NCI-H2029 treated with DMSO at 0.1 percent for 48 hours (cell line): ENCODE measurements around the gene PRR5L.

ENCODE experiments used
- DNase-seq: peaks from one replicate; lab custom pipeline; 2025; lab: John Stamatoyannopoulos, UW

PRR5L gene

DNA sequence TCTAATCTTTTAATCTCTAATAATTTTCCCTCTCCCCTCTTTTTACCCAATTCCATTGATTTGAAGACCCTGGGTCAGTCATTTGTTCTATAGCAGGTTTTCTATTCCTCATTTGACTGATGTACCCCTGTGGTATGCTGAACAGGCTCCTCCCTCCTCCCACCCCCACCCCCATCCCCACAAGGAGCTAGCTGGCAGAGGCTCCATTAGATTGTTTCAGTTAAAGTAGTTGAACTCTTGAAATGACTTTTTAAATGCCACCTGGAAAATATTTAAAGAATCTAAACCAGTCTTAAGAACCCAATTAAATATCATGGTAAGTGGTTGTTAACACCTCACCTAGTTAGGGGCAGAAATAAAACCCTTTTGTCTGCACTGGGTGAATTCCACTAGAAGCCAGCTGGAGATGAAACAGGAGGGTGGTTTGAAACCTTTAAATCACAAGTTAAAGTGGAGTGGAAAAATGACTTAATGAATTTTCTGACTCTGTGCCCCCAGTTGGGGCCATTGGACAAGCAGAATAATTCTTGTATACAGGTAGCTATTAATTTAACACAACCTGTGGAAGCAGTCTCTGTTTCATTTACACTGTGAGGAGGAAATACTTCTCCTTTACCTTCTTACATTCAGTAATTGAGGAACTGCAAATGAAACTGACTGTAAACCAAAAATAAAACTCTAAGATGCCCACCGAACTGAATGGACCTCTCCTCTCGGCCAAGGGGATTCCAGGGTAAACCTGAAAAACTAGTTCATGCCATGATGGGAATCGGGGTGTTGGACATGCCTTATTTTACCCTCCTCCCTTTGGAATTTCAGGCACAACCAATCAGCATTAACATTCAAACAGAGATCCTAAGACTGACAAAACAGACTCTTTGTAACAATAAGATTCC is 30.7 kb downstream of the PRR5L start:
- no peak for DNase-seq

DNA sequence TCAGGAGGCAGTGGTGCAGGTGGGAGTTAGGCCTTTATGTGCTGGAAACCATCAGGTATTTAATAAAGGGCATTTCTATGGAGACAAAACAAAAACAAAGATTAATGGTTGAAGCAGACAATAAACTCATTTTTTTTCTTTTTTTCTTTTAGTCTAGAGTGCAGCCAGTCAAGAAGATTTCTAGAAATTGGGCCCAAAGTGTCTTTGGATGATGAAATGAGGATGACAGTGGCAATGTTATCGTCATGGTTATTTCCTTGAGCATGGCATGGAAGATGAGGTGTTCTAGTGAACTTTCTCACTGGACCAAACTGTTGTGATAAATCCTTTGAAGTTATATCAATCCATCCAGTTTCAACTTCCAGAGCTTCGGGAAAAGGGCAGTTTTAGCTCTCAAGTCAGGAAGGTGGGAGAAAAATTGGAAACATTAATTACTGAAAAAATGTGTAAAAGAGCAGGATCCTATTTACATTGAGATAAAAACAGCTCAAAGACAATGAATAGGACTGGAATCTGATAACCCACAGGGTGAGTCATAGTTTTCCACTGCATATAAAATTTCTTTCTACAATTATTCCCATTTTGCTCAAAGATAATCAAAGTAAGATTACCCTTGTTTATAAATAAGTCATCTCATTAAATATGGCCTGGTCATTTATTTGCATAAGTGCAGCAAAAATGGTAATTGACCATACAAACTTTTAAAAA is 33.0 kb downstream of the PRR5L start:
- DNase-seq: no peak

DNA sequence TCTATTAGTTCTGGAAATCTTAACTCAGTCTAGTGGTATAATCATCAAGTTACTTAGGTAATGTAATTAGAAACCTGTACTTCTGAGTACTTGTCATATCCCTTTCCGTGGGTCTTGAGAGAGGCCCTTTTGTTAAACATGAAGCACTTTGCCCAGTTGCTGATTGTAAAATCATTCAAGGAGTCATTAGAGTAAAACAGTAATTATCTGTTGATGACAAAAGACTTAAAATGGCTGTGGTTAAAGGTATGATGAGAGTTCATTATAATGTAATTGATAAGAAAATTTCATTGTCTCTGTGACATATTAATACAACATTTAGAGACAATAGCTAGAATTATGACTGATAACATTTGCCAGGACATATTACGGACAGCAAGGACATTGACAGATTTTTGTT is 34.3 kb downstream of the PRR5L start:
- no peak for DNase-seq

DNA sequence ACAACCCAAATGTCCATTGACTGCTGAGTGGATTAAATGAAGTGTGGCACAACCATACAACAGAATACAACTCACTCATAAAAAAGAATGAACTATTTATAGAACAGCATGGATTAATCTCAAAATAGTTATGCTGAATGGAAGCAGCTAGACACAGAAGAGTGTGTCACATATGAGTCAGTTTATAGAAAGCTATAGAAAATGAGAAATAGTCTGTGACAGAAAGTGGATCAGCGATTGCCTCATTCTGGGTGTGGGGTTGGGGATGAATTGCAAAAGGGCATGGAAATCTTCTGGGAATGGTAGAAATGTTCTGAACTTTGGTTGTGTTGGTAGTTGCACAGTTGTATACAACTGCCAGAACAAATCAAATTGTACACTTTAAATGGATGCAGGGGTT is 37.4 kb downstream of the PRR5L start:
- no peak for DNase-seq

DNA sequence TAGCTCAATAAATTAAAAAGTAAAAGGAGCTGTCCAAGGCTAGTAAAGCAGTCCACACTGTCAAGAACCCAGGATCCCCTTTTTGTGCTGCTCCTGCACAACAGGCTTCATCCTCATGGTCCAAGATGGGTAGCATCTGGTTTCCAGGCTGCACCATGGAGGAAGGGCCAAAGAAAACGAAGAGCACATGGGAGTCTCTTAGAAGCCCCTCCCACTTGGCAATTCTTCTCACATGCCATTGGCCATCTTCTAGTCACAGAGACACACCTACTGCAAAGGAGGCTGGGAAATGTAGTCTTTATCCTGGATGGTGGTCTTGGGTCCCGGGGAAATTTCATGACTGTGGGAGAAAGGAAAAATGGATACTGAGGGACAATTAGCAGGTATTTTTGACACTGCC is 37.8 kb downstream of the PRR5L start:
- DNase-seq: no peak

DNA sequence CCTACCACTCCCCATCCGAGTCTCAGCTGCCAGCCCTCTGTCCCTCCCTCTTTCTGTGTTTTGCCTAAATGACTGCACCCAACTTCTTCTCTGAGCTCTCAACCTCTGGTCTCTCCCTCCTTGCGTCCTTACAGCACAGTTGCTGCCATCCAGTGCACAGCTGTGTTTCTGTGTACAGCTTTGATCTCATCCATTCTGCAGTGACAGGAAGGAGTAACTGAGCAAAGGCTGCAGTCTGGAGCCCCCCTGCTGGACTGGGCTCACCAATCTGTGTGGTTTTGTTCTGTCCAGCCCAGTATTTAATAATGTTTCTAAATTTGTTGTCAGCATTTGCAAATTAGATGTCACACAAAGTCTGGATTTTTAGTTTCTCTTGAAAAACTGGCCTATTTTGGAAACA is 43.8 kb downstream of the PRR5L start:
- DNase-seq: no peak

DNA sequence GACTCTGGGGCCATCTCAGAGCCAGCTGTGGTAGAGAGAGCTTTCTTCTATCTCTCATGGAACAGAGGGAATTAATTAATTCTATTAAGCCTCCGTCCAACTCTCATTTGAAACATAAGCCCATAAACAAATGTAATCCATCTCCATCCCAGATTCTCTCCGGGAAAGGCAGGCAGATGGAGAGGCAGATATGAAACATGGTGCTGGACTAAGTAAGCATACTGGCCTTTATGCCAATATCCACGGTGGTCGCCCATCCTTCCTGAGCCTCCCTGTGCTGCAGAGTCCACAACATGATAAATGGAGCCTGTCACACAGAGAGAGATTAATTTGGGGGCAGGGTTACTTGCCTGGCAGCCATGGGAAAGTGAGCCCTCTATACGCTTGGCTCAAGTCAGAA is 44.8 kb downstream of the PRR5L start:
- DNase-seq: no peak

DNA sequence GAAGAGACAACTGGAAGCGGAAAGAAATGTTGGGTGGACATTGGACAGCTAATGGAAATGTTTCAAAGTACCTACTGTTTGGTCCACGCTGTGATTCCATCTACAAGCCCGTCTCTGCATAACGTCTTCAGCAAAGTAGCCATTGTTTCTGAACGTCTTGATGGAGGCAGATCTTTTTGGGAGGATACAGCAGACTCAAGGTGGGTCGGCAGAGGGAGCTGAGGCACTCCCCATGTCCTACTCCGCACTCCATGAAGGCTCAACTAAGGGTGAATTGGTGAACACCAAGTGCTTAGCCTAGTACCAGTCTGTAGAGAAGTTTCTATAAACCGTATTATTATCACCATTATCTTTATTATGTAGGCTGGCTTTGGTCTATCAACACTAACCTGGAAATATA is 45.8 kb downstream of the PRR5L start:
- DNase-seq: no peak

DNA sequence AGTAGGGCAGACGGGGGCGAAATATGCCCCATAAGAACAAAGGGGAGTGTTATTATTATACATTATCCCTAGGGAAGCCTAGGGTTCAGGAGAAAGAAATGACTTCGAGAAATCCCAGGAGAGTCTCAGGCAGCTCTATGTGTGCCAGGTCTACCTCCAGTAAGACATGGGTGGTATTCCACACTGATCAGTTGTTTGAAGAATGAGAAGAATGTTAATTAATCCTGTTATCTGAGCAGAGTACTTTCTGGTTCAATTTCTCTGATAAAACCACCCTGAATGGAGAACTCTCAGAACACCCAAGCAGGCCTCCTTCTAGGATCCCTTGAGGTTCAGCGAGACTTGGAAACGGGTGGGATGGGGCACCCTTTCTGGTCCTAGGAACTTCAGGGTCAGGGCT is 46.2 kb downstream of the PRR5L start:
- DNase-seq: no peak

DNA sequence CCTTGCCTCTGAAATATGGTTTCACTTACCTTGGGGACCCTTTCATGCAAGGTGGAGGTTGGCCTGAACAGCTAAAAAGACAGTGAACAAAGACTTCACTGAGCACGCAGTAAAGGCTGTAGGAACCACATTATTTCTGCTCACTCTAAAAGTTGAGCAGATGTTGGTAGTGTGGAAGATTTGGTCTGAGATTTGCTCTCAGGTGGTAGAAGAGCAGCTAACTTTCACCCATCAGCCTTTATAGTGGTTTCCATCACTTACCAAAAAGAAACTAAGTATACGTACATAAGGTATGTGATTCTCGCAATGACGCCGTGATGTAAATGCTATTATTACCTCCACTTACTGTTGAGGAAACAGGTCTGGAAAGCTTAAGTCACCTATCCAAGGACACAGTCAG is 47.3 kb downstream of the PRR5L start:
- no peak for DNase-seq

DNA sequence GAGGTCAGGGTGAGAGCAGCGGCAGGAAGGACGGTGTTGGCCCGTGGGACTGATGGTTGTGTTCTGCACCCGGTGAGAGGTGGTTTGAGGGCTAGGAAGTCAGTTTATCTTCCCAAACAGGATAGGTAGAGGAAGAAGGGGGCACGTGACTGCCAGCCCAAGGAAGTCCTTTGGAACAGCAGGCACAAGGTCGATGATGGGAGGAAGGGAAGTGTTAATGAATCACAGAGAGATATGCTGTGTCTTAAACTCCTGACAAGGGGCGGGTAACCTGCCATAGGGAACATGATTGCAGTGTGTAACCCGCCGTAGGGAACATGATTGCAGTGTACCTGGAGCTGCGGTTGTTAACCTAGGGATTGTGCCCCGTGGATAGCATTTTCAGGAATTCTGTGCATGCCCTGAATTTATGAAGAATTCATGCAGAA is 49.0 kb downstream of the PRR5L start:
- no peak for DNase-seq

DNA sequence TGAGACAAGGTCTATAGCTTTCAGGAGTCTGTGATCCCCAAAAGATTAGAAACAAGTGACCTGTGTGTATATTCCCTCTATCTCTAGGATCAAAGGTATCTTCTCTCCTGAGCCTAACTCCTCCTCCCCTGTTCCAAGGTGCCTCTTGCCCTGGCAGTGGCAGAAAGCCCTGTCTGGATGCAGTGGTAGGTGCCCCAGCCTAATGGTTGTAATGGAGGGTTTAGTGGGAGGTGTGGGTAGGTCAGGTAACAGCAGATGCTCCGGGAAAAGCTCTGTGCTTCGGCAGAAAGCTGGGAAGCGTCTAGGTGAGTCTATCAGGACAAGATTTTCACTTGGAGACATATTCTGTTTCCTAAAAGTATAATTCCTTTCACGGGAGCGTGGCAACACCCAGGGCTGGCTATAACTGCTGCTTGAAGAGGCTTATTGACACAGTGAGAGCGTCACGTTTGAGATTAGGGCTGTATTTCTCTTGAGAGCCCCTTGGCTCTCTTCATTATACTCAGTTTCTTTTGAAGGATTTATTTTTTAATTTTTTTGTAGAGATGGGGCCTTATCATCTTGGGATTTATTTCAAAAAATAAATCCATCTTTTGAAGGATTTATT is 49.5 kb downstream of the PRR5L start:
- no peak for DNase-seq

DNA sequence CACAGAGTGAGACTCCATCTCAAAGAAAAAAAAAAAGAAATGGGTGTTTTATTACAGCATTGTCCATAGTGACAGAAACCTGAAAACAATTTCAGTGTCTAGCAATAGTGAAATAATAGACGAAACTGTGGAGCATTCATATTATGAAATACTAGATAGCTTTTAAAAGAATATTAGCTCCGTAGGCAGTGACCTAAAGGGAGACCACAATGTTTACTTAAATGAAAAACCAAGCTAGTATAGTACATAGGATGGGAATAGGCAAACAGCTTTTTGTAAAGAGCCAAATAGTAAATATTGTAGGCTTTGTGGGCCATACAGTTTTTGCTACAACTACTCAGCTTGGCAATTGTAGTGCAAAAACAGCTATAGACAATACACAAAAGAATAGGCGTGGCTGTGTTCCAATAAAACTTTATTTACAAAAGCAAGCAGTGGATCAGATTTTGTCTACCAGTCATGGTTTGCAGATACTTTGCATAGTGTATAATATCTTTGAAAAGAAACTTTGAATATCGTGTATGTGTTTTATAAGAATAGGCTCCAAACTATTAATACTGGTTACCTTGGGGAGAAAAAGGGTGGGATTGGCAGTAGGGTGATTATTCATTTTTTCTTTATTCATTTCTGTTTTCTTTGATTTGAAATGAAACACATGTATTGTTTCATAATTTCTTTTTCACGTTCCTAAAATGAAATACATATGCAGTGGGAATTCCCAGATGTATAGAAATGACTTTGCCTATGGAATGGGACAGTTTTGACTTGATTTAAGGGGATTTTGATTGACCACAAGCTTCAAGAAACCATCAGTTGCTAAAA is 50.7 kb downstream of the PRR5L start:
- no peak for DNase-seq

DNA sequence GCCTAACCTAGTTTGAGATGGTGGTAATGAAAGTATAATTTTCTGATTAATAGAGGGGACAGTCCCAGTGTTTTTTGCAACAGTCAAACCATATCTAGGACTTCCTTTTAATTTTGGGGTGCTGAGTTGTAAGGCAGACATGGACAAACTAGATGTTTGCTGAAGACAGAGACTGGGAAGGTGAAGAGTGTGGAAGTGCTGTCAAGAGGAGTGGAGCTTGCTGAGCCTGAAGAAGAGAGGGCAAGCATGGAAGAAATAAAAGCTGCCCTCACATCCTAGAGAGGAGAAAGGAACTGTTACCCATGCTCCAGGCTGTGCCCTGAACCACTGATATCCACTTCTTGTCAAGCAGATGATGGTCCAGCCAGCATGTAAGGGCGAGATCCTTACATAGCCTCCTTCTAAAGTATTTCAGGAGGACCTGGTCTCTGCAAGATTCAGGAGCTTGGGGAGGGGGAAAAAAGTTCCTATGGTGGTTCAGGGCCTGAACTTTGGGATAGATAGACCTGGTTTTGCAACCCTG is 51.4 kb downstream of the PRR5L start:
- DNase-seq: no peak

DNA sequence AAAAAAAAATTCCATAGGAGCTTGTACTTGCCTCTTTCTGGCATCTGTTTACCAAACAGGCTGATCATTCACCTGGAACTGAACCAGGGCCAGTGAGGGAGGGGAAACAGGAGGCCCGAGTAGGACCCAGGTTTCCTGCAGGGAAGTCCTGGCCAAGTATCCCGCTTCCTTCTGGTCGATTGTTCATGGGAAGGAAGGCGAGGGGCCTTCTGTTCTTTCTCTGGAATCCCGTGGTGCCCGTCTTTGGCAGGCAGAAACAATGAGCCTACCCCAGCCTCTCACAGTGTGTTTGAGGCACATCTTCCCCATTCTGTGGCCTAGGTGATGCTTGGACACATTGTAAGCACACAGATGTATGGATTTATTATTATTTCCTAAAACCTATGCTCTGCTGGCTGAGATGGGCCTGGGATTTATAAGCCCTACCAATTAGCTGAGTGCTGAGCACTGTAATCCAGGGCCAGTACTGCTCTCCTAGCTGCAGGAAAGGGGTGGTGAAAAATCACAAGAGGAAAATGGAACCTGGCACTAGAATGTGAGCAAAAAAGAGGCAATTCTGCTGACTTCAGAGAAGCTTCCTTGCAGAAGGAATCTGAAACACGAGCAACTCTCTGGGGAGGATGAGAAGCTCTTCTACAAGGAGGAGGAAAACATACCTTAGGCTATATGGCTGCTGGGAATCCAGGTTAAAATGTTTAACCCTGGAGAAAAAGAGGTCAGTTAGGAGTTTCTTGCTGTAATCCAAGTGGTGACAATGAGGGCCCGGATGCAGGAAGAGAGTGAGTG is 53.5 kb downstream of the PRR5L start:
- no peak for DNase-seq

DNA sequence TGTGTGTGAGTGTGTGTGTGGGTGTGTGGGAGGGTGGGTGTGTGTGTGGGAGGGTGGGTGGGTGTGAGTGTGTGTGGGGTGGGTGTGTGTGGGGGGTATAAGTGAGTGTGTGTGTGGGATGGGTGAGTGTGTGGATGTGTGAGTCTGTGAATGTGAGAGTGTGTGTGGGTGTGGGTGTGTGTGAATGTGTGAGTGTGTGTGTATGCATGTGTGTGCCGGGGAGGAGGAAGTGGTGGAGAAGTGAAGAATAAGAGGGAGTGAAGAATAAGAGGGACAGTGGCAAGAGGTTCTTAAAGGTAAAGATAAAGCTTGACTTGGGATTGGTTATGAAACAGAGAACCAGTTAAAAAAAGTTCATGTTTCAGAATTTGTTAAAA is 54.0 kb downstream of the PRR5L start:
- DNase-seq: no peak

DNA sequence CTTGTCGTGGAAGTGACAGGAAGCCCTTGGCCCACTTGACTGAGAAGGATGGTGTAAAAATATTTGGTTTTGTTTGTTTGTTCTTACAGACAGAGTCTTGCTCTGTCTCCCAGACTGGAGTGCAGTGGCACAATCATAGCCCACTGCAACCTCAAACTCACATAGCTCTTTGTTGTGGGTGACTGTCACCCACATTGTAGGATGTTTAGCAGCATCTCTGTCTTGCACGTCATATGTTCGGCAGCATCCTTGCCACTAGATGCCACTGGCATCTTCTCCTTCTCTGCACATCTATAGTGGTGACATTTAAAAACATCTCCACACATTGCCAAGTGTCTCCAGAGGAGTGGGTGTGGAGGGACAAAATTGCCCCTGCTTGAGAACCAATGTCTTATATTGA is 56.8 kb downstream of the PRR5L start:
- no peak for DNase-seq

DNA sequence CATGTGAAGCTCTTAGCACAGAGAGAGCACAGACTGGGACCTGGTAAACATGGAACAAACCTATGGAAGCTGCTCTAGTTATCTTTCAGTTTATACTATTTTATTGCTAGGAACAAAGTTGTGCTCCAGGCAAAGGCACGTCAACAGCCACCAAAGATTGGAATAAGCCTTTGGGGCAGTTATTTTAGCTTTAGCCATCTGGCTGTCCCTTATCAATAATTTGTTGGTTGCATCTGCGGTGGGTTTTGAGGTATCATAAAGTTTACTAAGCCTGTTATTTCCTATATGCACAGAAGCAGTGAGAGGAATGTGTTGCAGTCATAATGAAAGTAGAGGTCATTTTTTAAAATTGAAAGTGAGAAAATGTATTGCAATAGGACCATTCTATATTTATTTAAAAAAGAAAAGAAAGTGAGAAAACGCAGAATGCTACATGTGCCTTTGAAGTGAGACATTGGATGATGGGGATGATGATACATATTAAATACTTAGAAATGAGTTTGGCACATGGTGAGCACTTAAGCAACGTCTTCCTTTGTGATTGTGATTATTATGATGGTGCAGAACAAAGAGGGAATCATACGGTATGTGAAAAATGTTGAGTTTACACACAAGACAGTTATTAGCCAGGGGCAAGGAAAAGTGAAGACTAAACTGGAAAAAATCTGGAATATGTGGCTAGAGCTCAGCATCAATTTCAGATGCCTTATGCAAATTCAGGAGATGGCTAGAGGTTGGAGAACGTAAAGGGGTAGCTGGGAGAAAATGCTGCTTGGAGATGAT is 58.3 kb downstream of the PRR5L start:
- DNase-seq: no peak

DNA sequence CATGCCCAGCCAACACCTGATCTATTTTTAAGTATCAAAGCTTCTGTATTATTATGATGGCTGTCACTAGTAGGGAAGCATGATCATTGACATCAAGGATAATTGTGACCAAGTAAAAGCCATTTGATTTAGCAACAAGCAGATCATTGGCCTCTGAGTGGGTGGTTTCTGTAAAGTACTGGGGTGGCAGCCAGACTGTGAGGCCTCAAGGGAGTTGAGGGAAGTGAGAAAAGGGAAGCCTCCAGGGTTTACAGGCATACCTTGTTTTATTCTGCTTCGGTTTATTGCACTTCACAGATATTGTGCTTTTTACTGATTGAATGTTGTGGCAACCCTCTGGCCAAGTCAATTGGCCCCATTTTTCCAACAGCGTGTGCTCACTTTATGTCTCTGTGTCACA is 60.1 kb downstream of the PRR5L start:
- no peak for DNase-seq

DNA sequence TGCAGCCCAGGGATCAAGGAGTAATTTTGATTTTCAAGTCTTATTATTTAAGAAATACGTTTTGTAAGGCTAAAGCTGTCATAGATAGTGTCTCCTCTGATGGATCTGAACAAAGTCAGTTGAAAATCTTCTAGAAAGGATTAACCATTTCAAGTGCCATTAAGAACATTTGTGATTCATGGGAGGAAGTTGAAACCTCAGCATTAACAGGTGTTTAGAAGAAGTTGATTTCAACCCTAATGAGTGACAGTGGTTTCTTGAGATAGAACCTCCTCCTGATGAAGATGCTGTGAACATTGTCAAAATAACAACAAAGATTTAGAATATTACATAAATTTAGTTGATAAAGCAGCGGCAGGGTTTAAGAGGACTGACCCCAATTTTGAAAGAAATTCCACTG is 61.7 kb downstream of the PRR5L start:
- DNase-seq: no peak
